Neural progenitor cell (in vitro differentiated cells): ENCODE data around the gene NEURL4. TPM values are rescaled to one million over a fixed set of nuclear protein-coding genes. Genes with fewer than 3 reads are reported as not detected.

Source experiments
- DNase-seq: peaks from one replicate; pipeline ENCODE4 v3.0.0-alpha.2; 2016; ENCODE audit warnings: low spot score
- H2AFZ ChIP-seq: fragments of 200-600 bp; sonication (generic); replicated peaks from 2 replicates; pipeline ENCODE4 v1.6.1; 2016; ENCODE audit warnings: antibody characterized with exemption
- H3F3A ChIP-seq: fragments of 200-600 bp; sonication (generic); 2 replicates; pipeline ENCODE4 v1.6.1; 2016; ENCODE audit warnings: antibody characterized with exemption, low read depth
- H3K27ac ChIP-seq: fragments of 200-600 bp; sonication (generic); 2 replicates; pipeline ENCODE4 v1.5.1; 2016; ENCODE audit warnings: mild to moderate bottlenecking
- H3K27me3 ChIP-seq: fragments of 200-600 bp; sonication (generic); 2 replicates; pipeline ENCODE4 v1.6.1; 2016; ENCODE audit warnings: mild to moderate bottlenecking, moderate library complexity
- H3K36me3 ChIP-seq: fragments of 200-600 bp; sonication (generic); 2 replicates; pipeline ENCODE4 v1.5.1; 2016
- H3K4me1 ChIP-seq: fragments of 200-600 bp; sonication (generic); 2 replicates; pipeline ENCODE4 v1.6.1; 2016; ENCODE audit warnings: mixed run types
- H3K4me2 ChIP-seq: fragments of 200-600 bp; sonication (generic); 2 replicates; pipeline ENCODE4 v1.6.1; 2016
- H3K4me3 ChIP-seq: fragments of 200-600 bp; sonication (generic); 2 replicates; pipeline ENCODE4 v1.5.1; 2016
- H3K79me2 ChIP-seq: fragments of 200-600 bp; sonication (generic); 2 replicates; pipeline ENCODE4 v1.6.1; 2016; ENCODE audit warnings: low read depth
- H3K9ac ChIP-seq: fragments of 200-600 bp; sonication (generic); 2 replicates; pipeline ENCODE4 v1.6.1; 2016
- H3K9me3 ChIP-seq: fragments of 200-600 bp; sonication (generic); 2 replicates; pipeline ENCODE4 v1.5.1; 2016; ENCODE audit warnings: low read depth
- H4K20me1 ChIP-seq: fragments of 200-600 bp; sonication (generic); 2 replicates; pipeline ENCODE4 v1.6.1; 2016; ENCODE audit warnings: low read depth
- H3K27ac Mint-ChIP-seq: 3 replicates; pipeline ENCODE4 v1.8.0; 2021; ENCODE audit warnings: mixed read lengths
- H3K27me3 Mint-ChIP-seq: 2 replicates; pipeline ENCODE4 v1.8.0; 2022; ENCODE audit warnings: low read depth, mild to moderate bottlenecking, inconsistent platforms, moderate library complexity, mixed read lengths; ENCODE audit not compliant: insufficient read depth
- H3K36me3 Mint-ChIP-seq: 3 replicates; pipeline ENCODE4 v1.8.0; 2021; ENCODE audit warnings: mixed read lengths
- H3K4me1 Mint-ChIP-seq: 3 replicates; pipeline ENCODE4 v1.8.0; 2021; ENCODE audit warnings: mixed read lengths
- H3K4me3 Mint-ChIP-seq: 3 replicates; pipeline ENCODE4 v1.8.0; 2021; ENCODE audit warnings: mild to moderate bottlenecking, moderate library complexity, mixed read lengths
- H3K9me3 Mint-ChIP-seq: 3 replicates; pipeline ENCODE4 v1.8.0; 2020; ENCODE audit warnings: mixed read lengths
- EZH2 ChIP-seq: fragments of 200-600 bp; sonication (generic); IDR thresholded peaks from 2 replicates; pipeline ENCODE4 v1.6.1; 2017; ENCODE audit warnings: antibody characterized with exemption, mild to moderate bottlenecking, moderate library complexity
- EZH2phosphoT487 ChIP-seq: fragments of 200-600 bp; sonication (generic); IDR thresholded peaks from 2 replicates; pipeline ENCODE4 v1.6.1; 2017; ENCODE audit warnings: antibody characterized with exemption
- total RNA-seq: library from RNA; depleted of rRNA; stranded (reverse); fragments of >200 nt; gene quantifications from 2 replicates; pipeline ENCODE4 v1.2.3, GENCODE V29; 2015; ENCODE audit warnings: low replicate concordance
- TF ChIP-seq, protein P1 (sequence below): fragments of 200-600 bp; sonication (generic); IDR thresholded peaks from 2 replicates; pipeline ENCODE4 v1.5.1; 2017; ENCODE audit warnings: antibody characterized with exemption, mild to moderate bottlenecking

The NEURL4 gene
- total RNA-seq, 1 donor from 2014 or later = 5.1 TPM

DNA sequence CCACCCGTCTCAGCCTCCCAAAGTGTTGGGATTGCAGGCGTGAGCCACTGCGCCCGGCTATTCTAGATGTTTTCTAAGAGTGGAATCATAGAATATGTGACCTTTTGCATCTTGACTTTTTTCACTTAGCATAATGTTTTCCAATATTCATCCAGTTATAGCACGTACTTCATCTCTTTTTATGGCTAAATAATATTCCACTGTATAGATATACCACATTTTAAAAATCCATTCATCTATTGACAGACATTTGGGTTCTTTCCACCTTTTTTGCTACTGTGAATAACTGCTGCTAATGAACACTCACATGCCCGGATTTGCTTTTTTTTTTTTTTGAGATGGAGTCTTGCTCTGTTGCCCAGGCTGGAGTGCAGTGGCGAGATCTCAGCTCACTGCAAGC is 25.0 kb downstream of the NEURL4 start:
- Histone ChIP-seq H3K9me3 (no peaks in the 10 kb centered on the region), H4K20me1 (peaks cover 14% of the 10 kb centered on the region), H3K79me2 (peaks cover 18% of the 10 kb centered on the region), H3K4me2 (no peak overlapping the region), H3F3A (peaks cover 33% of the 10 kb centered on the region), H3K27ac (no peak overlapping the region), H3K9ac (no peak overlapping the region), H2AFZ (no peak overlapping the region), H3K27me3 (peaks cover 6% of the 10 kb centered on the region), H3K36me3 (no peaks in the 10 kb centered on the region), H3K4me3 (no peak overlapping the region), H3K4me1 (peaks cover 2% of the 10 kb centered on the region)
- H3K9me3 Mint-ChIP-seq = peaks cover 2% of the 10 kb centered on the region
- H3K27me3 Mint-ChIP-seq = peaks cover 15% of the 10 kb centered on the region
- H3K4me1 Mint-ChIP-seq = peaks cover 12% of the 10 kb centered on the region
- H3K27ac Mint-ChIP-seq = no peak overlapping the region
- peak overlapping the region; percentile 10 for H3K4me3 Mint-ChIP-seq
- TF ChIP-seq, protein P1, sequence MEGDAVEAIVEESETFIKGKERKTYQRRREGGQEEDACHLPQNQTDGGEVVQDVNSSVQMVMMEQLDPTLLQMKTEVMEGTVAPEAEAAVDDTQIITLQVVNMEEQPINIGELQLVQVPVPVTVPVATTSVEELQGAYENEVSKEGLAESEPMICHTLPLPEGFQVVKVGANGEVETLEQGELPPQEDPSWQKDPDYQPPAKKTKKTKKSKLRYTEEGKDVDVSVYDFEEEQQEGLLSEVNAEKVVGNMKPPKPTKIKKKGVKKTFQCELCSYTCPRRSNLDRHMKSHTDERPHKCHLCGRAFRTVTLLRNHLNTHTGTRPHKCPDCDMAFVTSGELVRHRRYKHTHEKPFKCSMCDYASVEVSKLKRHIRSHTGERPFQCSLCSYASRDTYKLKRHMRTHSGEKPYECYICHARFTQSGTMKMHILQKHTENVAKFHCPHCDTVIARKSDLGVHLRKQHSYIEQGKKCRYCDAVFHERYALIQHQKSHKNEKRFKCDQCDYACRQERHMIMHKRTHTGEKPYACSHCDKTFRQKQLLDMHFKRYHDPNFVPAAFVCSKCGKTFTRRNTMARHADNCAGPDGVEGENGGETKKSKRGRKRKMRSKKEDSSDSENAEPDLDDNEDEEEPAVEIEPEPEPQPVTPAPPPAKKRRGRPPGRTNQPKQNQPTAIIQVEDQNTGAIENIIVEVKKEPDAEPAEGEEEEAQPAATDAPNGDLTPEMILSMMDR = no peak
- TF ChIP-seq EZH2 (no peak), EZH2phosphoT487 (no peak)
- no peak for DNase-seq
- H3K36me3 Mint-ChIP-seq = no peaks in the 10 kb centered on the region

DNA sequence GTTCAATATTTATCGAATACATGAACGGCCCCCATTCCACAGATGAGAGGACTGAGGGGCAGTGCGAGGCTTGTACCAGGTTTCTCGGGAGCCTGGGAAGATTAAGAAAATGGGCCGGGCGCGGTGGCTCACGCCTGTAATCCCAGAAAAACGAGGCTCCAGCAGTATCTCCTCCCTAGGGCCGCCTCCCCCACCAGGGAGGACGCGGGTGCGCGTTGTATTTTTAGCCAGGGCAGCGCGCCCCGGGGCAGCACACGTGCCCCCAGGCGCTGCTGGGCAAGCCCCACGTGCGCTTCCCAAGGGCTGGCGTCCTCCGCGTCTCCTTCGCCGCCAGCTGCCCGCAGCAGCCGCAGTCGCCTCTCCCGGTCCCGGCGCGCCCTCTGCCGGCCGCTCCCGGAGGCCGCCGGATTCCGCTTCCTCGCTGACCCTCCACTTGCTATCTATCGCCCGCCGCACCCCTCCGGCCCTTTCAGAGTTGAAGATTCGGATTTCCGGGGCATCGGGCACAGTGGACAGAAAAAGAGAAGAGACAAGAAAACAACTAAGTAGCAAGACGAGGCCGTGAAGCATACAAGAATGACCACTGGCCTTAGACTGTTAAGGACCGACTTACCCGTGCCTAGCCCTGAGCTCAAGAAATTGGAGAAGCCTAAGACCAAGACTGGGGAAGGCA is 32.8 kb downstream of the NEURL4 start:
- peak overlapping the region; percentile 80 for H3K4me3 Mint-ChIP-seq
- Histone ChIP-seq H3F3A (peaks cover 40% of the 10 kb centered on the region), H4K20me1 (peaks cover 11% of the 10 kb centered on the region), H3K9me3 (no peaks in the 10 kb centered on the region), H3K27ac (no peak overlapping the region), H2AFZ (no peak overlapping the region), H3K4me1 (peaks cover 7% of the 10 kb centered on the region), H3K9ac (no peak overlapping the region), H3K27me3 (peaks cover 85% of the 10 kb centered on the region), H3K4me2 (peak overlapping the region; percentile 63), H3K79me2 (no peaks in the 10 kb centered on the region), H3K4me3 (no peak overlapping the region), H3K36me3 (no peaks in the 10 kb centered on the region)
- peaks cover 2% of the 10 kb centered on the region for H3K9me3 Mint-ChIP-seq
- no peak overlapping the region for H3K27ac Mint-ChIP-seq
- H3K27me3 Mint-ChIP-seq = peaks cover 28% of the 10 kb centered on the region
- TF ChIP-seq EZH2phosphoT487 (no peak), EZH2 (peak; percentile 53)
- TF ChIP-seq, protein P1 = peak; percentile 95
- H3K36me3 Mint-ChIP-seq = no peaks in the 10 kb centered on the region
- DNase-seq = peak; percentile 94
- peaks cover 19% of the 10 kb centered on the region for H3K4me1 Mint-ChIP-seq

DNA sequence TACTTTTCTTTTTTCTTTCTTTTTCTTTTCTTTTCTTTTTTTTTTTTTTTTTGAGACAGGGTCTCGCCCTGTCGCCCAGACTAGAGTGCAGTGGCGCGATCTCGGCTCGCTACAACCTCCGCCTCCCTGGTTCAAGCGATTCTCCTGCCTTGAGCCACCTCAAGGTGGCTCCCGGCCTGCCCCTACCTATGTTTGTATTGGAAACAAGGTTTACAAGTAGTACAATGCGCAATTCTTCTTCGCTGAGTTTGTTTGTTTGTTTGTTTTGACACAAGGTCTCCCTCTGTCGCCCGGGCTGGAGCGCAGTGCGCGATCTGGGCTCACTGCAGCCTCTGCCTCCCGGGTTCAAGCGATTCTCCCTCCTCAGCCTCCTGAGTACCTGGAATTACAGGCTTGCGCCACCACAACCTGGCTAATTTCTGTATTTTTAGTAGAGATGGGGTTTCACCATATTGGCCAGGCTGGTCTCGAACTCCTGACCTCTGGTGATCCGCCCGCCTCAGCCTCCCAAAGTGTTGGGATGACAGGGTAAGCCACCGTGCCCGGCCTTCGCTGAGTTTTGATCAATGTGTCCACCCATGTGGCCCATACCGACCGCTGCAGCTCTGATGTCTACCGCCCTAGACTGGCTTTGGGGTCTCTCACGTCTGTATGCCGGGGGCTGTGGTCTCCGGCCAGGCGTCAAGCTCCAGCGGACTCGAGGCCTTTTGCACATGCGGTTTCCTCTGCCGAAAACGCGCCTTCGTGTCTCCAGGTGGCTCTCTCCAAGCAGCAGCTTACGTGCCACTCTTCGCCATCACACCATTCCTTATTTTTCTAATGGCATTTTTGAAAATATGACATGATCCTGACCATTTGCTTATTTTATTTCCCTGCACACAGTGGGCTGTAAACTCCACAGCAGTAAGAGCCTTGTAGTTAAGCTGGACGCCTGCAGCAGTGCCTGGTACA is 33.6 kb downstream of the NEURL4 start:
- H3K27ac ChIP-seq = no peak overlapping the region
- TF ChIP-seq EZH2phosphoT487 = no peak
- TF ChIP-seq, protein P1 = no peak
- H3K27me3 Mint-ChIP-seq = peaks cover 28% of the 10 kb centered on the region

More for the DNA sequence above, 33.6 kb downstream of the NEURL4 start:
- Histone ChIP-seq H3K9me3 (no peaks in the 10 kb centered on the region), H3K79me2 (no peaks in the 10 kb centered on the region), H2AFZ (no peak overlapping the region), H4K20me1 (peaks cover 11% of the 10 kb centered on the region), H3K27me3 (peaks cover 93% of the 10 kb centered on the region), H3K9ac (no peak overlapping the region), H3K4me2 (peak overlapping the region; percentile 77), H3K36me3 (no peaks in the 10 kb centered on the region), H3F3A (peaks cover 40% of the 10 kb centered on the region), H3K4me3 (peak overlapping the region; percentile 45), H3K4me1 (peaks cover 7% of the 10 kb centered on the region)
- Mint-ChIP-seq H3K36me3 (no peaks in the 10 kb centered on the region), H3K27ac (no peak overlapping the region), H3K4me1 (peaks cover 19% of the 10 kb centered on the region), H3K9me3 (peaks cover 2% of the 10 kb centered on the region), H3K4me3 (peak overlapping the region; percentile 80)
- peak; percentile 49 for DNase-seq
